ENCODE data around the gene DIS3L2. TPM values are rescaled to one million over a fixed set of nuclear protein-coding genes. Genes with fewer than 3 reads are reported as not detected.
A peak's percentile ranks its signal among the peaks of the same experiment; 100 is the strongest.

DIS3L2 gene
- total RNA-seq, 4 donors from 2014 or later, result 16.1 to 26.7 (median 22.0) TPM

DNA sequence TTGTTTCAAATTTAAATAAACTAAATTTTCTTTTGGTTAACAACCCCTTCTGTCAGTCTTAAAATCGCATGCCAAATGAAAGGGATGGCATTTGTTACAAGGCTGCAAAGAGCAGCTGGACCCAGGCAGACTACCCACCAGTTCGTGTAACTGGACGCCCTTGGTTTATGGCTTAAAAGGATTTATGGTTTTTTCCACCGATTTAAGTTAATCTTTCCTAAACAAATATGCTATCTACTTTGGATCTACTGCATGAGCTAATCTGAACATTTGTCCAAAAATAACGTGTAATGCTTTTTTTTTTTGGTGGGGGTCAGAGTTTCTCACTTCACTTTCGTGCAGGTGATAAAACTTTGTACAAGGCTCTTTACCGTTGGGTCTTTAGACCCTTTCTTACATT lies 62.9 kb downstream of the DIS3L2 start:
- WGBS, result 96% methylated on average over 7 of the region's 7 CpGs

GRCh38 chr2:232026910-232027309 lies 65.4 kb downstream of the DIS3L2 start:
- peaks cover 19 to 48% (median 25%) of the 10 kb centered on the region in 4 donors for H3K36me3 ChIP-seq
- H3K4me3 ChIP-seq, result no peak overlapping the region
- no peaks in the 10 kb centered on the region for H3K27me3 ChIP-seq
- TF ChIP-seq POLR2A (IDR thresholded peaks at IDR 0.05; ENCODE audit: low read depth) (no peak), POLR2AphosphoS5 (IDR thresholded peaks at IDR 0.05) (no peak), EP300 (IDR thresholded peaks at IDR 0.05) (no peak)
- TF ChIP-seq, protein P1, sequence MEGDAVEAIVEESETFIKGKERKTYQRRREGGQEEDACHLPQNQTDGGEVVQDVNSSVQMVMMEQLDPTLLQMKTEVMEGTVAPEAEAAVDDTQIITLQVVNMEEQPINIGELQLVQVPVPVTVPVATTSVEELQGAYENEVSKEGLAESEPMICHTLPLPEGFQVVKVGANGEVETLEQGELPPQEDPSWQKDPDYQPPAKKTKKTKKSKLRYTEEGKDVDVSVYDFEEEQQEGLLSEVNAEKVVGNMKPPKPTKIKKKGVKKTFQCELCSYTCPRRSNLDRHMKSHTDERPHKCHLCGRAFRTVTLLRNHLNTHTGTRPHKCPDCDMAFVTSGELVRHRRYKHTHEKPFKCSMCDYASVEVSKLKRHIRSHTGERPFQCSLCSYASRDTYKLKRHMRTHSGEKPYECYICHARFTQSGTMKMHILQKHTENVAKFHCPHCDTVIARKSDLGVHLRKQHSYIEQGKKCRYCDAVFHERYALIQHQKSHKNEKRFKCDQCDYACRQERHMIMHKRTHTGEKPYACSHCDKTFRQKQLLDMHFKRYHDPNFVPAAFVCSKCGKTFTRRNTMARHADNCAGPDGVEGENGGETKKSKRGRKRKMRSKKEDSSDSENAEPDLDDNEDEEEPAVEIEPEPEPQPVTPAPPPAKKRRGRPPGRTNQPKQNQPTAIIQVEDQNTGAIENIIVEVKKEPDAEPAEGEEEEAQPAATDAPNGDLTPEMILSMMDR (IDR thresholded peaks at IDR 0.05), result no peak
- no peaks in the 10 kb centered on the region for H3K9me3 ChIP-seq
- H3K4me1 ChIP-seq, result peaks cover 4 to 19% (median 15%) of the 10 kb centered on the region in 4 donors
- no peak for DNase-seq (ENCODE audit: extremely low spot score)
- no peak overlapping the region for H3K27ac ChIP-seq (replicated peaks in 1 of 4)
- 97% methylated on average over 2 of the region's 2 CpGs for WGBS
- intact Hi-C loops (cut with DNase I), result no loop called here

More for the DNA sequence above, 62.9 kb downstream of the DIS3L2 start:
- no peak for TF ChIP-seq EP300 (IDR thresholded peaks at IDR 0.05)
- TF ChIP-seq POLR2AphosphoS5 (IDR thresholded peaks at IDR 0.05), result no peak
- peaks cover 16 to 49% (median 21%) of the 10 kb centered on the region in 4 donors for H3K36me3 ChIP-seq
- H3K27ac ChIP-seq (replicated peaks in 1 of 4), result no peak overlapping the region
- H3K27me3 ChIP-seq, result no peaks in the 10 kb centered on the region
- H3K9me3 ChIP-seq, result no peaks in the 10 kb centered on the region
- no peak for DNase-seq (ENCODE audit: extremely low spot score)
- H3K4me1 ChIP-seq, result peaks cover 4 to 18% (median 15%) of the 10 kb centered on the region in 4 donors
- intact Hi-C loops (cut with DNase I), result no loop called here
- H3K4me3 ChIP-seq, result no peak overlapping the region

DNA sequence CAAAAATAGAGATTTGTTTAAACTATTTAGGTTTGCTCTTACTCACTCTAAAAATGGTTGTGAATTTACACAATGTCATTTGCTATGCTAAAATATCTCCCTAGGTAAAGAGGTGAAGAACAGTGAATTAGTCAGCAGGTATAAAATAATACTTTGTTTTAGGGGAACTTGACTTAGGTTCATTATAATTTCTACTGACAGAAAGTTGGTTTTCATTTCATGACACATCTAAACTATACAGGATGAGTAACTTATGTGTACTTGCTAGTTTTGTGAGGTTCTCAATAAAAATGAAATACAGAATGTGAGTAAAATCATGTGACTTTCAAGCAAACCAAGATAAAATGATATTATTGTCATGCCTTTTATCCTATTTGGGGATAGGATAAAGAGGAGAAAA lies 66.0 kb downstream of the DIS3L2 start:
- Histone ChIP-seq H3K27ac (replicated peaks in 1 of 4) (no peak overlapping the region), H3K4me1 (peaks cover 4 to 19% (median 15%) of the 10 kb centered on the region in 4 donors), H3K36me3 (peaks cover 14 to 41% (median 24%) of the 10 kb centered on the region in 4 donors), H3K27me3 (no peaks in the 10 kb centered on the region), H3K4me3 (no peak overlapping the region), H3K9me3 (no peaks in the 10 kb centered on the region)
- TF ChIP-seq POLR2A (IDR thresholded peaks at IDR 0.05; ENCODE audit: low read depth), result no peak
- TF ChIP-seq, protein P1 (IDR thresholded peaks at IDR 0.05), result no peak
- no peak for DNase-seq (ENCODE audit: extremely low spot score)
- intact Hi-C loops (cut with DNase I), result no loop called here

GRCh38 chr2:232028071-232028470 lies 66.6 kb downstream of the DIS3L2 start:
- H3K9me3 ChIP-seq, result no peaks in the 10 kb centered on the region
- peaks cover 4 to 19% (median 15%) of the 10 kb centered on the region in 4 donors for H3K4me1 ChIP-seq
- no peaks in the 10 kb centered on the region for H3K27me3 ChIP-seq
- TF ChIP-seq POLR2A (IDR thresholded peaks at IDR 0.05; ENCODE audit: low read depth) (no peak), POLR2AphosphoS5 (IDR thresholded peaks at IDR 0.05) (no peak), EP300 (IDR thresholded peaks at IDR 0.05) (no peak)
- TF ChIP-seq, protein P1 (IDR thresholded peaks at IDR 0.05), result no peak
- intact Hi-C loops (cut with DNase I), result no loop called here
- no peak overlapping the region for H3K4me3 ChIP-seq
- H3K27ac ChIP-seq (replicated peaks in 1 of 4), result no peak overlapping the region
- no peak for DNase-seq (ENCODE audit: extremely low spot score)
- WGBS, result 88% methylated on average over 2 of the region's 2 CpGs
- peaks cover 13 to 38% (median 21%) of the 10 kb centered on the region in 4 donors for H3K36me3 ChIP-seq

GRCh38 chr2:232028631-232029030 lies 67.1 kb downstream of the DIS3L2 start:
- Histone ChIP-seq H3K27me3 (no peaks in the 10 kb centered on the region), H3K9me3 (no peaks in the 10 kb centered on the region), H3K4me3 (no peak overlapping the region), H3K27ac (replicated peaks in 1 of 4) (no peak overlapping the region), H3K4me1 (peaks cover 4 to 19% (median 15%) of the 10 kb centered on the region in 4 donors), H3K36me3 (peaks cover 8 to 34% (median 19%) of the 10 kb centered on the region in 4 donors)
- DNase-seq (ENCODE audit: extremely low spot score), result no peak
- TF ChIP-seq EP300 (IDR thresholded peaks at IDR 0.05) (no peak), POLR2A (IDR thresholded peaks at IDR 0.05; ENCODE audit: low read depth) (no peak), POLR2AphosphoS5 (IDR thresholded peaks at IDR 0.05) (peak in 1 of 2 donors; percentile 6)
- TF ChIP-seq, protein P1 (IDR thresholded peaks at IDR 0.05), result no peak
- intact Hi-C loops (cut with DNase I), result no loop called here

Measured in esophagus muscularis mucosa (tissue), 4 donors.